ENCODE results near the gene HS3ST5. TPM values are rescaled to one million over a fixed set of nuclear protein-coding genes. Genes with fewer than 3 reads are reported as not detected.

Gene HS3ST5
- total RNA-seq, 4 donors from 2014 or later = not detected

DNA sequence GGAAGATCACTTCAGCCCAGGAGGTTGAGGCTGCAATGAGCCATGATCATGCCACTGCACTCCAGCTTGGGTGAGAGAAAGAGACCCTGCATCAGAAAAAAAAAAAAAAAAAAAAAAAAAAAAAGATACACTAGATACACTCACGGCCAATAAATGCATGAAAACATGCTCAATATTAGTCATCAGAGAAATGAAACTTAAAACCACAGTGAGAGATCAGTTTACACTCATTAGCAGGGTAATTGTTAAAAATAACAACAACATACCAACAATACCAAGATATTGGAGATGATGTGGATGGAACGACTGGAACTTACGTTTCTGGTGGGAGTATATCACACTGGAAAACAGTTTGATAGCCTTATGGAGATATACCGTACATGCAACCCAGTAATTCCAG, 29.9 kb downstream of the HS3ST5 start:
- TF ChIP-seq POLR2AphosphoS5 (IDR thresholded peaks at IDR 0.05) (no peak), POLR2A (IDR thresholded peaks at IDR 0.05) (no peak), EP300 (IDR thresholded peaks at IDR 0.05) (no peak)
- TF ChIP-seq, protein P1, sequence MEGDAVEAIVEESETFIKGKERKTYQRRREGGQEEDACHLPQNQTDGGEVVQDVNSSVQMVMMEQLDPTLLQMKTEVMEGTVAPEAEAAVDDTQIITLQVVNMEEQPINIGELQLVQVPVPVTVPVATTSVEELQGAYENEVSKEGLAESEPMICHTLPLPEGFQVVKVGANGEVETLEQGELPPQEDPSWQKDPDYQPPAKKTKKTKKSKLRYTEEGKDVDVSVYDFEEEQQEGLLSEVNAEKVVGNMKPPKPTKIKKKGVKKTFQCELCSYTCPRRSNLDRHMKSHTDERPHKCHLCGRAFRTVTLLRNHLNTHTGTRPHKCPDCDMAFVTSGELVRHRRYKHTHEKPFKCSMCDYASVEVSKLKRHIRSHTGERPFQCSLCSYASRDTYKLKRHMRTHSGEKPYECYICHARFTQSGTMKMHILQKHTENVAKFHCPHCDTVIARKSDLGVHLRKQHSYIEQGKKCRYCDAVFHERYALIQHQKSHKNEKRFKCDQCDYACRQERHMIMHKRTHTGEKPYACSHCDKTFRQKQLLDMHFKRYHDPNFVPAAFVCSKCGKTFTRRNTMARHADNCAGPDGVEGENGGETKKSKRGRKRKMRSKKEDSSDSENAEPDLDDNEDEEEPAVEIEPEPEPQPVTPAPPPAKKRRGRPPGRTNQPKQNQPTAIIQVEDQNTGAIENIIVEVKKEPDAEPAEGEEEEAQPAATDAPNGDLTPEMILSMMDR (IDR thresholded peaks at IDR 0.05) = no peak
- Histone ChIP-seq H3K27me3 (no peaks in the 10 kb centered on the region), H3K4me1 (no peaks in the 10 kb centered on the region), H3K27ac (no peak overlapping the region), H3K9me3 (no peaks in the 10 kb centered on the region), H3K36me3 (no peaks in the 10 kb centered on the region), H3K4me3 (no peak overlapping the region)
- WGBS = 74% methylated on average over 4 of the region's 4 CpGs
- DNase-seq (ENCODE audit: low spot score in 2 of 2) = no peak

DNA sequence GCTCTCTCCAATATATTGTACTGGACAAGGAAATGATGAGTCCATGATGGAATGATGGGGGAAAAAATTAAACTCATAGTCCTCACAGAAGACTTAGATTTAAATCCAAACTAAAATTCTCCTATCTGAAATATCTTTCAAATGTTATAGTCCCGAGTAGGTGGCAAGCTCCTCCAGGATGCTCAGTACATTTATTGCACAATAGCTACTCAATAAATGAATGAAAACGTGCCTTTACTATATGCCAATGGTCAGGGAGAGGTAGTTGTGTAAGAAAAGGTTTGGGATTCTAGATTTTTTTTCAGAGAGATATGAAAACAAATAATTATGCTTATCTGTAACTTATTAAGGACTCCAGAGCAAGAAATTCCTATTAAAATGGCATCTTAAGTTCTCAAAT, 32.8 kb downstream of the HS3ST5 start:
- H3K4me1 ChIP-seq = no peaks in the 10 kb centered on the region
- H3K36me3 ChIP-seq = no peaks in the 10 kb centered on the region
- TF ChIP-seq EP300 (IDR thresholded peaks at IDR 0.05) = no peak
- TF ChIP-seq POLR2A (IDR thresholded peaks at IDR 0.05) = no peak
- DNase-seq (ENCODE audit: low spot score in 2 of 2) = no peak
- no peak overlapping the region for H3K4me3 ChIP-seq
- no peaks in the 10 kb centered on the region for H3K27me3 ChIP-seq
- no peak overlapping the region for H3K27ac ChIP-seq
- H3K9me3 ChIP-seq = no peaks in the 10 kb centered on the region
- 72% methylated on average over 2 of the region's 2 CpGs for WGBS

DNA sequence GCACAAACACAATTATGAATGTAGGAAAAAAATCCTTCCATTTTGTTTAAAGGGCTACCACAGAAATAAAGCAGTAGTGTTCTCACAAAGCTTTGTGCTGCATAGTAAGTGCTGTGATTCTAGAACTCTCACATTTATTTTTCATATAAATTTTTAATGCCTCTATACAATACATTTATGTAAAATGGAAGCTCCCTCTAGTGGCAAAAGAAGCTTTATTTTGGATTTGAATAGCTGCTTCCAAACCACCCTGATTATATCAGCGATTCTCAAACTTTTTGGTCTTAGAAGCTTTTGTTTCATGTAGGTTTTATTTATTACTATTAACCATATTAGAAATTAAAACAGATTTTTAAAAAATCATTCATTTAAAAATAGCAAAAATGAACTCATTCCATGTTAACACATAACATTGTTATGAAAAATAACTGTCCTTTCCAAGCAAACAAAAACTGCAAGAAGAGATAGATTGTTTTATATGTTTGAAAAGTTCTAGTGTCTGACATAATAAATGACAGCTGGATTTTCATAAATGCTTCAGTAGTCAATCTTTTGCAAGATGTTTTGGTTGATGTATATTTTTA, 38.4 kb downstream of the HS3ST5 start:
- Histone ChIP-seq H3K36me3 (no peaks in the 10 kb centered on the region), H3K27ac (no peak overlapping the region), H3K27me3 (no peaks in the 10 kb centered on the region), H3K4me1 (no peaks in the 10 kb centered on the region), H3K9me3 (no peaks in the 10 kb centered on the region), H3K4me3 (no peak overlapping the region)
- WGBS = 57% methylated on average over 1 of the region's 1 CpG
- TF ChIP-seq POLR2A (IDR thresholded peaks at IDR 0.05) = no peak
- TF ChIP-seq, protein P1 (IDR thresholded peaks at IDR 0.05) = no peak
- no peak for DNase-seq (ENCODE audit: low spot score in 2 of 2)

DNA sequence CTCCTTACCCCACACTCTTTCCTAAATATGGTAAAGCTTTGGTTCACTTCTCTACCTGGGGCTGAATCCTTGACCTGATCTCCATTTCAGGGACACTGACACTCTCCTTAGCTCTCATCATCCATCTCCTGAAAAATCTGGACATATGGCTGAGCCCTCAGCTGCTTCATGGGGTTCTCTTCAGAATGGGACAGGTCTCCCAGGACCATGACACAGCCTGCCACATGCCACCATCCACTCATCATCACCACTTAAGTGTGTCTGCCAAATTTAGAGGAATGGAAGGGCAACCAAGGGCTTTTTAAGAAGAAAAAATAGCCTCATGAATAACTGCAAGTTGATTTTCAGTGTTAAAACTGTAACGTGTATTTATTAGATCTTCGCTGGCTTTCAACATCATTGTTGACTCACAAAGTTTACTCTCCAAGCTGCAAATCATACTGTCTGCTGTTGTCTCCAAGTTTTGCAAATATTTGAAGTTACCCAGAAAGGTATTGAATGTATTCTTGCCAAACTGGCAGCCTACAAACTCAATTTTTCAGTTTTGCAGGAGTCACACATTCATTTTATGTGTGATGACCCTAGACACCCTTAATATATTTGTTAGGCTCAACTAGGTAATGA, 41.1 kb downstream of the HS3ST5 start:
- Histone ChIP-seq H3K4me1 (no peaks in the 10 kb centered on the region), H3K9me3 (no peaks in the 10 kb centered on the region), H3K27ac (no peak overlapping the region), H3K4me3 (no peak overlapping the region), H3K27me3 (no peaks in the 10 kb centered on the region), H3K36me3 (no peaks in the 10 kb centered on the region)
- 79% methylated on average over 2 of the region's 2 CpGs for WGBS
- no peak for DNase-seq (ENCODE audit: low spot score in 2 of 2)
- TF ChIP-seq POLR2A (IDR thresholded peaks at IDR 0.05) (no peak), EP300 (IDR thresholded peaks at IDR 0.05) (no peak), POLR2AphosphoS5 (IDR thresholded peaks at IDR 0.05) (no peak)

DNA sequence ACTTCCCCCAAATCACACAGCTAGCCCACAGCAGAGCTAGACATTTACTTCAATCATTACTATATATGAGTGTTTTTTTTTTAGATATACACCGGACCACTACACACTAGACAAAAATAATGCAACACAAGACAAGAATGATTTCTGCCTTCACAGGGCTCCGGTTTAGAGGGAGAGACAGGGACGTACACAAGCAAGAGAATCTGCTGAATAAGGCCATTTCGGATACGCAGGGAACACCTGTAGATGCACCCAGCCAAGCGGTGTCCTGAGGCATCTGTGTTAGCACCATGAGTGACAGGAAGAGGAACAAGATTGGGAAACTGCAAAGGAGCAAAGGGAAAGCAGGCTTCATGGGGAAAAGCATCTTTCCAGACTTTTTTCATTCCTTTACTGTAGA, 45.7 kb downstream of the HS3ST5 start:
- WGBS = 66% methylated on average over 6 of the region's 6 CpGs
- no peak for TF ChIP-seq POLR2A (IDR thresholded peaks at IDR 0.05)
- no peak for TF ChIP-seq POLR2AphosphoS5 (IDR thresholded peaks at IDR 0.05)
- no peak for TF ChIP-seq EP300 (IDR thresholded peaks at IDR 0.05)
- TF ChIP-seq, protein P1 (IDR thresholded peaks at IDR 0.05) = no peak
- H3K36me3 ChIP-seq = no peaks in the 10 kb centered on the region
- no peaks in the 10 kb centered on the region for H3K27me3 ChIP-seq
- no peaks in the 10 kb centered on the region for H3K9me3 ChIP-seq
- no peaks in the 10 kb centered on the region for H3K4me1 ChIP-seq
- no peak overlapping the region for H3K4me3 ChIP-seq
- no peak for DNase-seq (ENCODE audit: low spot score in 2 of 2)
- no peak overlapping the region for H3K27ac ChIP-seq

DNA sequence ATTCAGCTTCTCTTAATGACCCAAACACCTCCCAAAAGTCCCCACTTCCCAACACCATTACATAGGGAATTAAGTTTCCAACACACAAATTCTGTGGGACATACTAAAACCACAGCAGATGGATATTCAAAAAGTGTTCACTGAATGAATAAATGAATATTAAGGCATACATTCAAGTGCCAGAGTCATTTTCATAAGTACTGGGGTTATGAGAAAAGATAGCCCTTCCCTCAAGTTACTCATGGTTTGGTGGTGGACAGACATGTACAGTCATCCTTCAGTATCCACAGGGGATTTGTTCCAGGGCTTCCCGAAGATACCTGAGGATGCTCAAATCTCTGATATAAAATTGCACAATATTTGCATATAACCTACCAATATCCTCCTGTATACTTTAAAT, 50.4 kb downstream of the HS3ST5 start:
- DNase-seq (ENCODE audit: low spot score in 2 of 2) = no peak
- no peaks in the 10 kb centered on the region for H3K4me1 ChIP-seq
- H3K9me3 ChIP-seq = no peaks in the 10 kb centered on the region
- no peaks in the 10 kb centered on the region for H3K27me3 ChIP-seq
- 94% methylated on average over 1 of the region's 1 CpG for WGBS
- no peak overlapping the region for H3K4me3 ChIP-seq
- no peaks in the 10 kb centered on the region for H3K36me3 ChIP-seq
- no peak overlapping the region for H3K27ac ChIP-seq
- TF ChIP-seq, protein P1 (IDR thresholded peaks at IDR 0.05) = no peak
- no peak for TF ChIP-seq EP300 (IDR thresholded peaks at IDR 0.05)
- TF ChIP-seq POLR2AphosphoS5 (IDR thresholded peaks at IDR 0.05) = no peak
- TF ChIP-seq POLR2A (IDR thresholded peaks at IDR 0.05) = no peak

Data from suprapubic skin (tissue), 4 donors.